Endometrial microvascular endothelial cells (primary cell): ENCODE measurements around the gene LMBR1. TPM values are rescaled to one million over a fixed set of nuclear protein-coding genes. Genes with fewer than 3 reads are reported as not detected.
"Not testable (repeated sequence)": the region's sequence is repeated elsewhere in the genome, so short reads cannot be mapped to it uniquely, and the experiment has no call there.

Experiments used
- in situ Hi-C: cut with HindIII; loops from 2 replicates; pipeline ENCODE4 v1.10.0; 2017; ENCODE audit warnings: low sequenced_read_pairs, low pct_unique_long_range_greater_than_20kb; ENCODE audit errors: inconsistent ontology term
- total RNA-seq: library from RNA; depleted of rRNA; stranded (reverse); fragments of >200 nt; gene quantifications from one replicate; pipeline ENCODE4 v1.2.3, GENCODE V29; 2015; ENCODE audit errors: inconsistent ontology term

LMBR1 gene
- total RNA-seq, 1 donor from 2014 or later, result 88.1 TPM

DNA sequence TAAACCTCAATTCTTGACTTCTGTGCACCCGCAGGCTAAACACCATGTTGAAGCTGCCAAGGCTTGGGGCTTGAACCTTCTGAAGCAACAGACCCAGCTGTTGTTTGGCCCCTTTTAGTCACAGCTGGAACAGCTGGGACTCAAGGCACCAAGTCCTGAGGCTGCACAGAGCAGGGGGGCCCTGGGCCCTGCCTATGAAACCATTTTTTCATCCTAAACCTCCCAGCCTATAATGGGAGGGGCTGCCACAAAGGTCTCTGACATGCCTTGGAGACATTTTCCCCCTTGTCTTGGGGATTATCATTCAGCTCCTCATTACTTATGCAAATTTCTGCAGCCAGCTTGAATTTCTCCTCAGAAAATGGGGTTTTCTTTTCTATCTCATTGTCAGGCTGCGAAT lies 31.8 kb downstream of the LMBR1 start:
- in situ Hi-C loops, result no loop called here

DNA sequence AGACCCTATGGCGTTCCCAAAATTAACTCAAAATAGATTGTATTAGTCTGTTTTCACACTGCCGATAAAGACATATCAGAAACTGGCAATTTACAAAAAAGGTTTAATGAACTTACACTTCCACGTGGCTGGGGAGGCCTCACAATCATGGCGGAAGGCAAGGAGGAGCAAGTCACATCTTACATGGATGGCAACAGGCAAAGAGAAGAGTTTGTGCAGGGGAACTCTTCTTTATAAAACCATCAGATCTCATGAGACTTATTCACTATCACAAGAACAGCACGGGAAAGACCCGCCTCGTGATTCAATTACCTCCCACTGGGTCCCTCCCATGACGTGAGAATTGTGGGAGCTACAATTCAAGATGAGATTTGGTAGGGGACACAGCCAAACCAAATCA lies 32.9 kb downstream of the LMBR1 start:
- in situ Hi-C loops, result not testable (repeated sequence)

DNA sequence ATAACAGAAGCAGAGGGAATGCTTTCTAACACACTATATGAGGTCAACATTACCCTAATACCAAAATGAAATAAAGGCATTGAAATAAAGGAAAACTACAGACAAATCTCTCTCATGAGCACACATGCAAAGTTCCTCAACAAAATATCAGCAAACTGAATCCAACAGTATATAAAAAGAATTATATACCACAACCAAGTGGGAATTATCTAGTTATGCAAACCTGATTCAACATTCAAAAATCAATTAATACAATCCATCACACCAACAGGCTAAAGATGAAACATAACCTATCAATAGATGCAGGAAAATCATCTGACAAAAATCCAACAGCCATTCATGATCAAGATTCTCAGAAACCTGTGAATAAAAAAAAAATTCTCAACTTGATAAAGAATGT lies 34.5 kb downstream of the LMBR1 start:
- in situ Hi-C loops, result no loop called here

DNA sequence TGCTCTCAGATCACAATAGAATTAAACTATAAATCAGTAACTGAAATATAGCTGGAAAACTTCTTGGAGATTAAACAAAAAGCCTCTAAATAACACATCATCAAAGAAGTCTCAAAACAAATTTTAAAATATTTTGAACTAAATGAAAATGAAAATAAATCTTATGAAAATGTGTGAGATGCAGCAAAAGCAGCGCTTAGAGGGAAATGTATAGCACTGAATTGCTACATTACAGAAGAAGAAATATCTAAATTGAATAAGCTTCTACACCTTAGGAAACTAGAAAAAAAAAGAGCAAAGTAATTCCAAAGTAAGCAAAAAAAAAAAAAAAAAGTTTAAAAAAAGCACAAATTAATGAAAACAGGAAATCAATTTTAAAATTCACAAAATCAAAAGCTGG lies 35.2 kb downstream of the LMBR1 start:
- in situ Hi-C loops, result no loop called here

DNA sequence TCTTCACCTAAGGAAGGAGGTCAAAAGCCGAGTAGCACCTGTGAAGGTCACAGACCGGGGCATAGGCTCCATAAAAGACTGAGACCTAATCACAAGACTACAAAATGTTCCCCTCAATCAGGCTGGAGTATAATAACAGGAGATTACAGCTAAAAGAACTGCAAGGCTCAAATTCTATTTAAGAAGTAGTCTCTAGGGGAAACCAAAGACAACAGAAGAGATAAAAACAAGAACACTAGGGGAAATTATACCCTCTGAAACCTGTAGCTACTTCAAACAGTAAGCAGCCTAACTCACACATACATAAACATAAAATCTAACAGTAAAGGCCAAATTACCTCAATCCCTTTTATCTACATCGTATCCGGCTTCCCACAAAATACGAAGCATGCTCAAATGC lies 38.3 kb downstream of the LMBR1 start:
- in situ Hi-C loops, result no loop called here

DNA sequence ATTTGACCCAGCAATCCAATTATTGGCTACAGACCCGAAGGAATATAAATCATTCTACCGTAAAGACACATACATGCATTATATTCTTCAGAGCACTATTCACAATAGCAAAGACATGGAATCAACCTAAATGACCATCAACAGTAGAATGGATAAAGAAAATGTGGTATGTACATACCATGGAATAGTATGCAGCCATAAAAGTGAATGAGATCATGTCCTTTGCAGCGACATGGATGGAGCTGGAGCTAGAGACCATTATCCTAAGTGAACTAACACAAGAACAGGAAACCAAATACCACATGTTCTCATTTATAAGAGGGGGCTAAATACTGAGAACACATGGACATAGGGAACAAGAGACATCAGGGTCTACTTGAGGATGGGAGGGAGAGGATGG lies 44.0 kb downstream of the LMBR1 start:
- in situ Hi-C loops, result no loop called here

DNA sequence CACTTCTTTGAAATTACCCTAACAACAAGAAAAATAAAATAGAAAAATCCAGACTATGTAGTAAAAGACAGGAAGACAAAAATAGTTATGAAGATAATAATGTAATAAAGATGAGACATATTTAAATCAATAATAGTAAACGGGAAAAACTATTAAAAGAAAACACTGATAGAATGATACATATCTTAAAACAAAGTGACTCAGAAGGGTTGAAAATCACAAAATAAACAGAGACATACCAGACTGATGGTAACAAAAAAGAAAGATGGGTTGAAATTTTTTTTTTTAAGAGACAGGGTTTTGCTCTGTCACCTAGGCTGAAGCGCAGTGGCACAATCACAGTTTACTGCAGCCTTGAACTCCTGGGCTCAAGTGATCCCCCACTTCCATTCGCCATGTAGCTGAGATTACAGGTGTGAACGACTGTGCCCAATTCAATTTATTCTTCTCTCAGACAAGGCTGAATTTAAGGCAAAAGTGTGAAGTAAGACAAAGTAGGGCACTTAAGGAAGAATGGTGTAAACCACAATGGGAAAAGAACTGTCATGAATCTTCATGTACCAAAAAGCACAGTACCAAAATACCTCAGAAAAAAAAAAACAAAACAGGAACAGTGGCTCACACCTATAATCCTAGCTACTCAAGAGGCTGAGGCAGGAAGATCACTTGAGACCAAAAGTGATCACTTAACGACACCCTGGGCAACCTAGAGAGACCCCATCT lies 47.4 kb downstream of the LMBR1 start:
- in situ Hi-C loops, result no loop called here

DNA sequence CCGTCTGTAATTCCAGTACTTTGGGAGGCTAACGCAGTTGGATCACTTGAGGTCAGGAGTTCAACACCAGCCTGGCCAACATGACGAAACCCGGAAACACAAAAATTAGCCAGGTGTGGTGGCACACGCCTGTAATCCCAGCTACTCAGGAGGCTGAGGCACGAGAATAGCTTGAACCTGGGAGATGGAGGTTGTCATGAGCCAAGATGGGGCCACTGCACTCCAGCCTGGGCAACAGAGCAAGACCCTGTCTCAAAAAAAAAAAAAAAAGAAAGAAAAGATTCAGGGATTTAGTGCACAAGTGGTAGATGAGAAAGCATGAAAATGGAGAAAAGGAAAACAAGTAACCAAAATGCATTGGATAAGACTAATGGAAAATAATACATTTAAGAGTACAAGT lies 49.4 kb downstream of the LMBR1 start:
- in situ Hi-C loops, result not testable (repeated sequence)

DNA sequence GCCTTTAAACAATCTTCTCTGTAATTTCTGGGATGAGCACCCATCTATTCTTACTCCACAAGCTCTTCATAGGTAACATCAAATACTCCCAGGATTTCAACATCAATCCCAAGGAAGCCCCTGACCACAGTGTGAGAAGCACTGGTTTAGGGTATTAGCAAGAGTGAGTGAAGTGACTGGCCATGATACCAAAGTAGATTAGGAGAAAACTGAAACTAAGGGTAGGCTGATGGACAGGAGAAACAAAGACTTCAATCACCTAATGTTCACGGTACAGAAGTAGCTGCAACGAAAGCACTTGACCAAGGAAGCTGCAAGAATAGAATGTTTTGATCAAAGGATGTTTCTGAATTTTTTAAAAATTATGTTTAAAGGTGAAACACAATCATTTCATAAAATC lies 49.8 kb downstream of the LMBR1 start:
- in situ Hi-C loops, result no loop called here

DNA sequence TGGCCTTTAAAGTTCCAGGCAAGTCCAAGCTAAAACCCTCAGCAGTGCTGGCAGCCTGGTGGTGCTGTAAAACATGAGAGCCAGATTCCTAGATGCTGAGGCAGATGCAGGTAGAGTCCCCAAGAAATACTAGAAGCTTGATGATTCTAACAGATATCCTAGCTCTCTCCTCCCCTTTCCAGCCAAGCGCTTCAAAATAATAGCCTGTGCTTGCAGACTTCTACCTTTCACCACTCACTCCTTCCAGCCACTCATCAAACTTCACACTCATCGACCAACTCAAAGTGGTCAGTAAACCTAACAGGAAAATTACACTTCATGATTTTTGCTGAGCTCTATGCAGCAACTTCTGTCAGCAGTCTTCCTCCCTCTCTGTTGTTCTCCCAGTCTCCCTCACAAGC lies 50.2 kb downstream of the LMBR1 start:
- in situ Hi-C loops, result no loop called here

DNA sequence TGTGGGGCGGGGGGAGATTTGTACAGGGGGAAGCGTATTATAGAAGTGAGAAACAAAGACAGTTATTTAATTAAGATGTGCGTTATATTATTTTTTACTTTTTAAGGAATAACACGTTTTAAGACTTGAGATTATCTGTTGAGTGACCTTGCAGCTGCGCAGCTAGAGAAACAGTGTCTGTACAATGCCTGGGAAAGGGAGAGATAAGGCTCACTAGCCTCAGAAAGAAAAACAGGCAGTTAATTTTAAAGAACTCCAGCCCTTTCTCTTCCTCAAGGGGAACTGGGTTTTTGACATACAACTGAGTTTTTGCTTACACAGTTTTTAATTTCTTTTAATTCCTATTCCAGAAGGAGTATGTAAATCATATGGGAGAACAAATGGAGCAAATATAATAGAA lies 50.7 kb downstream of the LMBR1 start:
- in situ Hi-C loops, result no loop called here

DNA sequence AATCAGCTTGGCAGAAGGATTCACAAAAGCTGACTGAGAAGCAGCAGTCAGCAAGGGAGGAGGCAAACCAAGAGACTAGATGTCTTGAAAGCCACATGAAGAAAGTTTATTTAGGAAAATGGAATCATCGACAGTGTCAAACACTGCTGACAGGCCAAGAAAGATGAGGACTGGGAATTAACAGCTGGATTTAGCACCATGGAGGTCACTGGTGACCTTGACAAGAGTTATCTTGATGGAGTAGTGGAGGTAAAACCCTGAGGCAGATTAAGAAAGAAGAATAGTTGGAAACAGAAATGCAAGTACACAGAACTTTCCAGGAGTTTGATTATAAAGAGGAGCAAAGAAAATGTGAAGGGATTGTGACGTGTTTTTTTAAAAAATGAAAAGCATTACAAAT lies 51.5 kb downstream of the LMBR1 start:
- in situ Hi-C loops, result no loop called here

DNA sequence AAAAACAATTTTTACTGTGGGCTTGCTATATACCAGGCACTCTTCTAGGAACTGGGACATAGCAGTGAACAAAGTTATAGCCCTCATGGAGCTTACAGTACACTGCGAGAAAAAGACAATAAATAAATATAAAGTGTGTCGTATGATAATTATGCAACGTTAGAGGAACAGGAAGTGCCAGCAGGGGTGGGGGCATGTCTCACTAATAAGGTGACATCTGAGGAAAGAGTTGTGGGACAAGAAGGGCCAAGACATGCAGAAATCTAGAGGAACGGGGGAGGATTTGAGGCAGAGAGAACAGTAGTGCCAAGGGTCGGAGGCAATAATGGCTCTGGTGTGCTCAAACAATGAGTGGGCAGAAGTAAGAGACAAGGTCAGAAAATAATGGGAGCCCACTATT lies 52.8 kb downstream of the LMBR1 start:
- in situ Hi-C loops, result no loop called here

DNA sequence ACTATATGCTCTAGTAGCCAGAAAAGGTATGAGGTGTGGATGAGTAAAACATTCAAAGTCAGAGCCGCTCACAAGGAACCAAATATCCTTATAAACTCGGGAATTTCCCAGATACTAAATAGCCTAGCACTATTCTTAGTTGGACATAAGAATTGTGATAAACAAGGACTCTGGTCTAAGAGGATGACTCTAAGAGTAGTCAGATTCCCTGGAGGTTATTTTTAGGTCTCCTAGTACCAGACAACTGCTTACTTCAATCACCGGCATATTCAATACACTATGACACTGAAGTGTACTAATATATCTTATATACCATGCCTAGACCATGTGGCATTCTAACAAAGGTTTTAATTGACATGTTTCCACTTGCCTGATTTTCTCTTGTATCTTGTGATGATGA lies 56.5 kb downstream of the LMBR1 start:
- in situ Hi-C loops, result no loop called here

DNA sequence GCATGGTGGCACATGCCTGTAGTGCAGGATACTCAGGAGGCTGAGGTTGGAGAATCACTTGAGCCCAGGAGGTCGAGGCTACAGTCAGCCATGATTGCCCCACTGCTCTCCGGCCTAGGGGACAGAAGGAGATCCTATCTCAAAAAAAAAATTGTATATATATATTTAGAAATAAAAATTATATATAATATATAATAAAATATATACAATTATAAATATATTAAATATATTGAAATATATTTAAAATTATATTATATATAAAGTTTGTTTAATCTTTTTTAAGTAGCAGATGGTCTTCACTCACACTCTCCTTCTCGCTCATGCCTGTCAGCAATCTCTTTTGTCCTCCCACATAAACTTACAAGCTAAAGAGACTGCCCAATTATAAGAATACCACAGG lies 58.5 kb downstream of the LMBR1 start:
- in situ Hi-C loops, result no loop called here

DNA sequence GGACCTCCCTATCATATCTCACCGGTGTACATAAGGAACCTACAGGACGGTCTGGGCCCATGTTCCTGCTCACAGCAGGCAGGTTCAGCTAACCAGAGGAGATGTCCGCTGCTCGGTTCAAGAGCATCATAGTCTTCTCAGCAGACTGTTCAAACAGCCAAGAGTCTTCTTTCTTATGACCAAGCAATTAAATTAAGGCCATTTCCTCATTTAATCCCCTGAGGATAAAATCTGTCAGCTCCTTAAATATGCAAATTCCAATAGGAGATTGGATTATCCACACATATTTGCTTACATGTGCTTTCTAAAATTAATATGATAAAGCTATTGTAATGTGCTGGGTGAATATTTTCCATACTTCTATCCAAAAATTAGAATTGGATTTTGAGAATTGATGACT lies 59.7 kb downstream of the LMBR1 start:
- in situ Hi-C loops, result no loop called here

DNA sequence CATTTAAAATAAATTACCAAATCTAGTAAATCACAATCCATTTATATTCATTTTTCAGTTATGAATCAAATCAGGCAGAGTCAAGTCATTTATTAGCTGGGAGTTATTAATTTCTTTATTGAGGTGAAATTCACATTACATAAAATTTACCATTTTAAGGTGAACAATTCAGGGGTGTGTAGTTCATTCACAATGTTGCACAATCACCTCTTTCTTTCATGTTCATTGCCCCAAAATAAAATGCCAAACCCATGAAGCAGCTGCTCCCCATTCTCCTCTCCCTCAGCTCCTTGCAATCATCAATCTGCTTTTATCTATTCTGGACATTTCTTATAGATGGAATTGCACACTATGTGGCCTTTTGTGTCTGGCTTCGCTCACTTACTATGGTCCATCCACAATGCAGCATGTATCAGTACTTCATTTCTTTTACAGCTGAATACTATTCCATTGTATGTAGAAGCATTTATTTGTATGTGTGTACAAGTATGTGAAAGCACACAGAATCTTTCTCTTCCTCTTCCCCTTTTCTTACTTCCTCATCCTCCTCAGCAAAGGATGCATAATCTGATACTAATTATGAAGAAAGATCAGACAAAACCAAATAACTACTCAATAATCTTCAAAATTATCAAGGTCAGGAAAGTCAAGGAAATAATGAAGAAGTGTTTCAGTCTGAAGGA lies 60.6 kb downstream of the LMBR1 start:
- in situ Hi-C loops, result no loop called here

DNA sequence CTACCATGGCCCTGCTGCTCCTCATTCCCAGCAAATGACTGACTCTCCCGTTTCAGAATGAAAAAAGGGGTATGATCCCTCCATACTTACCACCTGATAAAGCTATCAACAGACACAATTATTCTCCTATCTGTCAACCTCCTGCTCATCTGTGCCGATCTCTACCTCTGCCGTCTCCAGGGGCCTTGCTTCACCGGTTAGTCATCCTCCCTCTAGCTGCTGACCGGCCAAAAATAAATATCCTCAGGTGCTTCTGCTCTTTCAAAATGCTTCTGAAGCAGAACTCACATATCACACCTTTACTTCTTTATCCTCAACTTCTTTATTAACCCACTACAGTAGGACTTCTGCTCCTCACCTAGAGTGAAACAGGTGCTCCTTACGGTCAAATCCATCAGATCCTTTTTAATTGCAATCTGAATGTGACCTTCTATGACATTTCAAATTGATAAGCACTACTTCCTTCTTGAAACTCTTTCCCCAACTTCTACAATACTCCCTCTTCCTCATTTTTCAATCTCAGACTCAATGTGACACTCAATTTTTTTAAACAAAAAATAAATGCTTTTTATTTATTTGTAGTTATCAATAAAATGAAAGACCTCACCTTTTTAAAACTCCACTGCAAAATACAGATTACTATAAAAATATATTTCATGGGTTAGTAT lies 63.2 kb downstream of the LMBR1 start:
- in situ Hi-C loops, result no loop called here

DNA sequence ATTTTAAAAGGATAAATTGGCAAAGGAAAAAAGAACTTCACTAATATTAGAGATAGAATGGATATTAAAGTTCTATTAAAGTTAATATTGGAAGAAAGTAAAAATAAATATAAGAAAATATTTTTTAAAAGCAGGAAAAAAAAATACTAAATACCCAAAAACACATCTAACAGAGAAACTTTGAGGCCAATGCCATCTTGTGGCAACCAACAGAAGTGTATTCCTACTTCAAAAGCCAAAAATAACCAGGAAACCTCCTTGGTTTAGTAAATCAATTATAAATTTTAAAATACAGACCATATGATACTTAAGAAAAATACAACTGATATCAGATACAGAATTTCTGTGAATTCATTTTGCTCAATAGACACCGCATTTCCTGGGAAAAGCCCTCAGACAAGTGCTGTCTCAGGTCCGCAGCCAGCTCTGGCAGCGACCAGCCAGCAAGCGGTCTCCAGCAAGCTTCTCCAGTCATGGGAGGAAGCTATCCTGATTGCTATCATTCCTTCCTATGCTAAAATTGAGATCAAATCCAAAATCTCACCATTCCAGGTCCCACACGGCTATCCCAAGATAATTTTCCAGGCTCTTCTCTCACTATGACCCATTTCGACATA lies 65.3 kb downstream of the LMBR1 start:
- in situ Hi-C loops, result no loop called here

DNA sequence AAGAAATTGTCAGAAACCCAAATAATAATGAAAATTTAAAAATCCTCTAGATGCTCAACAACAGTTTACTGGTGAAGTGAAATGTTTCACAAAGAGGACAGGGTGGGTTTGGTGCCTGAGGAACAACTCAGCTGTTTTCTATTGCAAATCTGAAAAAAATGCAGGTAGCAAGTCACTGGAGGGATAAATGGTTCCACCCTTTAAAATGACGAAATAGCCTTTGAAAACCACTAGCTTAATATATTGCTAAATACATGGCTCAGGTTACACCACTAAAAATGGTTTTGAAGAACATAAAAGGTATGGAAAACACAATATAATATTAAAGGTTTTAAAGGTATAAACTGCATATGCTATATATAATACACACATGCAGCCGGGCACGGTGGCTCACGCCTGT lies 69.5 kb downstream of the LMBR1 start:
- in situ Hi-C loops, result no loop called here
